ENCODE results near the gene MOXD1.

DNA sequence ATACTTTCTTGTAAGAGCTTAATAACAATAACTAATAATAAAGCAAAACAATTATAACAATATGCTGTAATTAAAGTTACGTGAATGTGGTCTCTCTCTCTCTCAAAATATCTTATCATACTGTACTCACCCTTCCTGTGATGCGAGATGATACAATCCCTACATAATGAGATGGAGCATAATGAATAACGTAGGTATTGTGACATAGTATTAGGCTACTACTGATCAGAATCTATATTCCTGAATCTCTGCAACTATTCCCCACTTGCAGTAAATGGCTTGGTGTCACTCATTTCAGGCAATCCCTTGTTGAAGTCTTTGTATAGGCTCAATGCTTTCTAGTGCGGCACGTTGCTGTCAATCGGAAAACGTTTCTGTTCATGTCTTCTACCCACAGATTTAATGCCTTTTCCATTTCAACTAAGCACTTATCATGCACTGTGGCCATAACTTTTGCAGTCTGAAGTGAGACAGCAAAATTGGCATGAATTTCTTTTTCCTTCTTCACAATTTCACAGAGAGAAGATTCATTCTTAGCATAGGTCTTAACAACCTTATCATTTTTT is 32.3 kb downstream of the MOXD1 start:
- TF ChIP-seq, protein P1, sequence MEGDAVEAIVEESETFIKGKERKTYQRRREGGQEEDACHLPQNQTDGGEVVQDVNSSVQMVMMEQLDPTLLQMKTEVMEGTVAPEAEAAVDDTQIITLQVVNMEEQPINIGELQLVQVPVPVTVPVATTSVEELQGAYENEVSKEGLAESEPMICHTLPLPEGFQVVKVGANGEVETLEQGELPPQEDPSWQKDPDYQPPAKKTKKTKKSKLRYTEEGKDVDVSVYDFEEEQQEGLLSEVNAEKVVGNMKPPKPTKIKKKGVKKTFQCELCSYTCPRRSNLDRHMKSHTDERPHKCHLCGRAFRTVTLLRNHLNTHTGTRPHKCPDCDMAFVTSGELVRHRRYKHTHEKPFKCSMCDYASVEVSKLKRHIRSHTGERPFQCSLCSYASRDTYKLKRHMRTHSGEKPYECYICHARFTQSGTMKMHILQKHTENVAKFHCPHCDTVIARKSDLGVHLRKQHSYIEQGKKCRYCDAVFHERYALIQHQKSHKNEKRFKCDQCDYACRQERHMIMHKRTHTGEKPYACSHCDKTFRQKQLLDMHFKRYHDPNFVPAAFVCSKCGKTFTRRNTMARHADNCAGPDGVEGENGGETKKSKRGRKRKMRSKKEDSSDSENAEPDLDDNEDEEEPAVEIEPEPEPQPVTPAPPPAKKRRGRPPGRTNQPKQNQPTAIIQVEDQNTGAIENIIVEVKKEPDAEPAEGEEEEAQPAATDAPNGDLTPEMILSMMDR (IDR thresholded peaks at IDR 0.05; ENCODE audit: insufficient read depth, low read length, poor library complexity, severe bottlenecking), result no peak
- no peak for TF ChIP-seq EZH2phosphoT487 (conservative IDR thresholded peaks at IDR 0.05; ENCODE audit: low read length)

All from SU-DHL-6 (cell line).